ENCODE data around the gene MMRN1.

- TF ChIP-seq, protein P1, sequence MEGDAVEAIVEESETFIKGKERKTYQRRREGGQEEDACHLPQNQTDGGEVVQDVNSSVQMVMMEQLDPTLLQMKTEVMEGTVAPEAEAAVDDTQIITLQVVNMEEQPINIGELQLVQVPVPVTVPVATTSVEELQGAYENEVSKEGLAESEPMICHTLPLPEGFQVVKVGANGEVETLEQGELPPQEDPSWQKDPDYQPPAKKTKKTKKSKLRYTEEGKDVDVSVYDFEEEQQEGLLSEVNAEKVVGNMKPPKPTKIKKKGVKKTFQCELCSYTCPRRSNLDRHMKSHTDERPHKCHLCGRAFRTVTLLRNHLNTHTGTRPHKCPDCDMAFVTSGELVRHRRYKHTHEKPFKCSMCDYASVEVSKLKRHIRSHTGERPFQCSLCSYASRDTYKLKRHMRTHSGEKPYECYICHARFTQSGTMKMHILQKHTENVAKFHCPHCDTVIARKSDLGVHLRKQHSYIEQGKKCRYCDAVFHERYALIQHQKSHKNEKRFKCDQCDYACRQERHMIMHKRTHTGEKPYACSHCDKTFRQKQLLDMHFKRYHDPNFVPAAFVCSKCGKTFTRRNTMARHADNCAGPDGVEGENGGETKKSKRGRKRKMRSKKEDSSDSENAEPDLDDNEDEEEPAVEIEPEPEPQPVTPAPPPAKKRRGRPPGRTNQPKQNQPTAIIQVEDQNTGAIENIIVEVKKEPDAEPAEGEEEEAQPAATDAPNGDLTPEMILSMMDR (tag by site-specific recombination; IDR thresholded peaks at IDR 0.05), result no peak
- TF ChIP-seq PBX3 (CRISPR knock-in tag; IDR thresholded peaks at IDR 0.05), result no peak
- no peak for TF ChIP-seq ZNF600 (tag by site-specific recombination; IDR thresholded peaks at IDR 0.05)
- TF ChIP-seq ZNF704 (tag by site-specific recombination; IDR thresholded peaks at IDR 0.05), result no peak
- no peak for TF ChIP-seq ZNF521 (tag by site-specific recombination; IDR thresholded peaks at IDR 0.05)
- no peak for TF ChIP-seq ZNF121 (tag by site-specific recombination; IDR thresholded peaks at IDR 0.05)
- no peak for TF ChIP-seq ZNF645 (tag by site-specific recombination; IDR thresholded peaks at IDR 0.05)
- no peak for TF ChIP-seq ZNF274 (IDR thresholded peaks at IDR 0.05; ENCODE audit: low read length)
- no peak for TF ChIP-seq ZNF274 (tag by site-specific recombination; IDR thresholded peaks at IDR 0.05; ENCODE audit: borderline replicate concordance)
- TF ChIP-seq ZNF184 (tag by site-specific recombination; IDR thresholded peaks at IDR 0.05), result no peak
- TF ChIP-seq ZNF658 (tag by site-specific recombination; IDR thresholded peaks at IDR 0.05), result no peak
- TF ChIP-seq ZNF423 (tag by site-specific recombination; IDR thresholded peaks at IDR 0.05), result no peak
- TF ChIP-seq ATF2 (tag by site-specific recombination; IDR thresholded peaks at IDR 0.05; ENCODE audit: low read depth), result no peak
- no peak for TF ChIP-seq MYNN (tag by site-specific recombination; IDR thresholded peaks at IDR 0.05; ENCODE audit: borderline replicate concordance)
- TF ChIP-seq, protein P2, sequence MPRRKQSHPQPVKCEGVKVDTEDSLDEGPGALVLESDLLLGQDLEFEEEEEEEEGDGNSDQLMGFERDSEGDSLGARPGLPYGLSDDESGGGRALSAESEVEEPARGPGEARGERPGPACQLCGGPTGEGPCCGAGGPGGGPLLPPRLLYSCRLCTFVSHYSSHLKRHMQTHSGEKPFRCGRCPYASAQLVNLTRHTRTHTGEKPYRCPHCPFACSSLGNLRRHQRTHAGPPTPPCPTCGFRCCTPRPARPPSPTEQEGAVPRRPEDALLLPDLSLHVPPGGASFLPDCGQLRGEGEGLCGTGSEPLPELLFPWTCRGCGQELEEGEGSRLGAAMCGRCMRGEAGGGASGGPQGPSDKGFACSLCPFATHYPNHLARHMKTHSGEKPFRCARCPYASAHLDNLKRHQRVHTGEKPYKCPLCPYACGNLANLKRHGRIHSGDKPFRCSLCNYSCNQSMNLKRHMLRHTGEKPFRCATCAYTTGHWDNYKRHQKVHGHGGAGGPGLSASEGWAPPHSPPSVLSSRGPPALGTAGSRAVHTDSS (tag by site-specific recombination; IDR thresholded peaks at IDR 0.05), result no peak
These were observed 23.4 kb upstream of the MMRN1 start for GRCh38 chr4:89871211-89871610.
